ENCODE results near the gene HECA. TPM values are rescaled to one million over a fixed set of nuclear protein-coding genes. Genes with fewer than 3 reads are reported as not detected.

The HECA gene
- total and polyA plus RNA-seq, 2 of the 8 experiments (the other 6 are each of a cell fraction or from before 2014, with no cell fraction given): 2.4 to 9.2 TPM

DNA sequence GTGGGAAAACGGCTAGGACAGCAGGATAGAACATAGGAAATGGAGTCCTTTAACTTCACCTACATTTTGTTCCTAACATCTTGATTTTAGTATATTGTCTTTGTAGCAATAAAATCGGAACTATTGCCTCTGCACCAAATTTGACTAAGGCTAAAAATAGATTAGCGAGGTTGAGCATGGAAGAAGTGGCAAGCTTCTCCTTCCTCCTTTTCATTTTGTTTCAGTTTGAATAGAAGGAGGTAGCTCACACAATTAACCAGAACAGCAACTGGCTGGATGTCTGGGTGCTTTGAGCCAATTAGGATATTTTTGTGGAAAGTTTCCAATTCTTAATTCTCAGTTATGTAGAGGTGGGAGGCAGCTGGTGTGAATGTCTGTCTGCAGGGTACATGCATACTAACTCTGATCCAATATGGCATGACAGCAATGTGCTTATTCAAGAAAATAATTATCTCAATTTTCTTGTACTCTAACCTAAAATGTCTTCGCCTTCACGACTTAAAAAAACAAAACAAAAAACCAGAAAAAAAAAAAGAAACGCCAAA is 3.1 kb upstream of the HECA start (continued):
- no peak for TF ChIP-seq CHD7 (IDR thresholded peaks at IDR 0.05; ENCODE audit: insufficient replicate concordance, low read length)
- TF ChIP-seq TEAD4 (IDR thresholded peaks at IDR 0.05; ENCODE audit: low read depth, low read length): no peak
- no peak for TF ChIP-seq E2F6 (IDR thresholded peaks at IDR 0.05)
- no peak for TF ChIP-seq SIX5 (IDR thresholded peaks at IDR 0.05; ENCODE audit: low read depth, low read length)
